Peyer's patch (tissue), 4 donors: ENCODE measurements around the gene SYT7.

Experiments used
- CTCF ChIP-seq, 6 experiments: fragments of 450-650 bp in 4 of 6; fragments of 200-600 bp in 2 of 6; sonication (generic) in 1 of 6; IDR thresholded peaks; one replicate each; pipeline ENCODE4 v1.5.1; 2017 to 2019; ENCODE audit warnings: antibody characterized with exemption in 6 of 6, mild to moderate bottlenecking in 3 of 6, moderate library complexity in 1 of 6
- POLR2A ChIP-seq, 2 donors: fragments of 450-650 bp; IDR thresholded peaks; one replicate each; pipeline ENCODE4 v1.5.1; 2017; ENCODE audit warnings: antibody characterized with exemption in 2 of 2, mild to moderate bottlenecking in 2 of 2, moderate library complexity in 2 of 2

GRCh38 chr11:61542024-61542461, 38.8 kb downstream of the SYT7 start:
- TF ChIP-seq POLR2A (IDR thresholded peaks at IDR 0.05) (no peak), CTCF (IDR thresholded peaks at IDR 0.05) (no peak)
